GM12892 (cell line): ENCODE results near the gene FLT4.

Experiments
- POLR2A ChIP-seq: IDR thresholded peaks from 2 replicates; pipeline ENCODE4 v1.6.1; 2011; ENCODE audit warnings: low read depth, low read length, control low read depth
- POLR2AphosphoS5 ChIP-seq: IDR thresholded peaks from 2 replicates; pipeline ENCODE4 v1.6.1; 2011; ENCODE audit warnings: low read depth, low read length, control low read depth

DNA sequence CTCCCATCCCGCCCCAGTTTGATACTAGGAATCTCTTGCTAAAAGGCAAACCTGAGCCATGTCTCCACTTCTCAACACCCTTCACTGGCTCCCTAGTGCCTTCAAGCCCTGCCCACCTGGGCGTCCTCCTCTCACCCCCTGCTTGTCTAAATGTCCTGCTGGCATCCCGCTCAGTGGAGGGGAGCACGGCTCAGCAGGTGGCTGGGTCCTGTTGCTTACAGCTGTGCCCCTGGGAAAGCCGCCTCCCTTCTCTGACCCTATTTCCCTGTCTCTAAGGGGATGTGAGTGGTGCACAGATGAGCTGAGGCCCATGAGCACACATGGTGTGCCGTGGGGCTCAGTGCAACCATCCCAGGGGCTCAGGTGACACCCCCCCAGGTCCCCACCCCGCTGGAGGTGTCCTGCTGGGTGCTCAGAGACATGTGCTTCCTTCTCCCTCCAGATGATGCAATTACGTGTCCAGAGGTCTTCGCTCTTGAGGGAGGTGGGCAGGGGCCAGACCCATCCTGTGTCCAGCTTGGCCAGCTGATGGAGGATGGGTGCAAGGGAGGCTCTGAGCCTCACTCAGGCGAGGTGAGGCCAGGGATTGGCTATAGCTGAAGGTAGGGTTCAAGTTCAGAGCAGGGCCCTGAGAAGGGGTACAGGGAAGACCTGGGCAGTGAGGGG is 24.1 kb downstream of the FLT4 start:
- no peak for TF ChIP-seq POLR2A
- TF ChIP-seq POLR2AphosphoS5, result no peak
